ENCODE data around the gene BCL7A.

BCL7A gene

DNA sequence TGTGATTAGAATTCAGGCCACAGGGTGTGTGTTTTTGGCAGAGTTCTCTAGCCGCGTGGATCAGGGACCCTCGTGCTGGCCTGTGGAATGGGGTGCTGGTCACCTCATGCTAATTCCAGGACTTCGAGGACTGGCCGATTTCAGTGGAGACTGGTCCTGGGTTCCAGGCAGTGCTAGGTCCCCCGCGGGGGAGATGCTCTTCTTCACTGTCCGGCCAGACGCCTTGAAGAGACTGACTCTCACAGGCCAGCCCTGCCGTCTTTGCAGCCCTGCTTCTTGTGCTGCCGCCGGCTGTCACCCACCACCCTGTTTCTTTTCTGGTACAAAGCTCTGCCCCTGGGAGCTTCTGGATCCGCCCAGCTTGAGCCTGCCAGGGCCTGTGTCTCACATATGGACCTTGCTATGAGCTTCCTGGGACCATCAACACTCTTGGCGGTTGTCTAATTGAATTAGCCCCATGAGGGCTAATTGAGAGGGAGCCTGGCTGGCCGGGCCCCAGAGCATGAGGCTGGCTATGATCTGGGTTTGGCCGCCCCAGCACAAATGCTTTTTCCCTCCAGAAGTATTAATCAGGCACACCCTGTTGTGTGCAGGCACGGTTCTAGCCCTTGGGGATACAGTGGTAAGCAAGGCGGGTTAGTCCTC, 65.1 kb downstream of the BCL7A start:
- Histone ChIP-seq H3K4me3 (ENCODE audit: low read length) (no peak overlapping the region), H3K9me3 (ENCODE audit: control insufficient read depth, low read depth, low read length) (no peaks in the 10 kb centered on the region), H3K27me3 (ENCODE audit: control insufficient read depth, insufficient read depth, low read length) (no peaks in the 10 kb centered on the region), H3K9ac (ENCODE audit: low read length) (no peak overlapping the region), H3K27ac (ENCODE audit: low read length) (no peak overlapping the region), H3K4me1 (ENCODE audit: control insufficient read depth, low read depth, low read length) (peaks cover 3% of the 10 kb centered on the region), H3K36me3 (ENCODE audit: control insufficient read depth, low read depth, low read length) (peaks cover 4% of the 10 kb centered on the region)

- H3K4me1 ChIP-seq (ENCODE audit: control insufficient read depth, low read depth, low read length), result peaks cover 3% of the 10 kb centered on the region
- H3K27me3 ChIP-seq (ENCODE audit: control insufficient read depth, insufficient read depth, low read length), result no peaks in the 10 kb centered on the region
- H3K27ac ChIP-seq (ENCODE audit: low read length), result no peak overlapping the region
- peaks cover 4% of the 10 kb centered on the region for H3K36me3 ChIP-seq (ENCODE audit: control insufficient read depth, low read depth, low read length)
- H3K9ac ChIP-seq (ENCODE audit: low read length), result no peak overlapping the region
- no peaks in the 10 kb centered on the region for H3K9me3 ChIP-seq (ENCODE audit: control insufficient read depth, low read depth, low read length)
- no peak overlapping the region for H3K4me3 ChIP-seq (ENCODE audit: low read length)
Measured at GRCh38 chr12:122087431-122088178, 65.9 kb downstream of the BCL7A start.

- no peaks in the 10 kb centered on the region for H3K9me3 ChIP-seq (ENCODE audit: control insufficient read depth, low read depth, low read length)
- H3K9ac ChIP-seq (ENCODE audit: low read length), result no peak overlapping the region
- peaks cover 4% of the 10 kb centered on the region for H3K36me3 ChIP-seq (ENCODE audit: control insufficient read depth, low read depth, low read length)
- no peak overlapping the region for H3K27ac ChIP-seq (ENCODE audit: low read length)
- no peaks in the 10 kb centered on the region for H3K27me3 ChIP-seq (ENCODE audit: control insufficient read depth, insufficient read depth, low read length)
- H3K4me1 ChIP-seq (ENCODE audit: control insufficient read depth, low read depth, low read length), result peaks cover 3% of the 10 kb centered on the region
- H3K4me3 ChIP-seq (ENCODE audit: low read length), result no peak overlapping the region
Measured at GRCh38 chr12:122088179-122088810, 66.6 kb downstream of the BCL7A start.

- H3K36me3 ChIP-seq (ENCODE audit: control insufficient read depth, low read depth, low read length), result peaks cover 4% of the 10 kb centered on the region
- no peaks in the 10 kb centered on the region for H3K27me3 ChIP-seq (ENCODE audit: control insufficient read depth, insufficient read depth, low read length)
- H3K4me1 ChIP-seq (ENCODE audit: control insufficient read depth, low read depth, low read length), result peaks cover 3% of the 10 kb centered on the region
- H3K9me3 ChIP-seq (ENCODE audit: control insufficient read depth, low read depth, low read length), result no peaks in the 10 kb centered on the region
- no peak overlapping the region for H3K4me3 ChIP-seq (ENCODE audit: low read length)
- H3K27ac ChIP-seq (ENCODE audit: low read length), result no peak overlapping the region
- no peak overlapping the region for H3K9ac ChIP-seq (ENCODE audit: low read length)
Measured at GRCh38 chr12:122089077-122089476, 67.4 kb downstream of the BCL7A start.

GRCh38 chr12:122090759-122091515, 69.3 kb downstream of the BCL7A start:
- Histone ChIP-seq H3K4me1 (ENCODE audit: control insufficient read depth, low read depth, low read length) (peaks cover 3% of the 10 kb centered on the region), H3K9me3 (ENCODE audit: control insufficient read depth, low read depth, low read length) (no peaks in the 10 kb centered on the region), H3K27ac (ENCODE audit: low read length) (no peak overlapping the region), H3K9ac (ENCODE audit: low read length) (no peak overlapping the region), H3K4me3 (ENCODE audit: low read length) (no peak overlapping the region), H3K27me3 (ENCODE audit: control insufficient read depth, insufficient read depth, low read length) (no peaks in the 10 kb centered on the region), H3K36me3 (ENCODE audit: control insufficient read depth, low read depth, low read length) (no peaks in the 10 kb centered on the region)

- H3K9ac ChIP-seq (ENCODE audit: low read length), result no peak overlapping the region
- H3K4me1 ChIP-seq (ENCODE audit: control insufficient read depth, low read depth, low read length), result peaks cover 3% of the 10 kb centered on the region
- H3K27ac ChIP-seq (ENCODE audit: low read length), result no peak overlapping the region
- no peaks in the 10 kb centered on the region for H3K9me3 ChIP-seq (ENCODE audit: control insufficient read depth, low read depth, low read length)
- no peaks in the 10 kb centered on the region for H3K27me3 ChIP-seq (ENCODE audit: control insufficient read depth, insufficient read depth, low read length)
- no peak overlapping the region for H3K4me3 ChIP-seq (ENCODE audit: low read length)
- H3K36me3 ChIP-seq (ENCODE audit: control insufficient read depth, low read depth, low read length), result no peaks in the 10 kb centered on the region
Measured at GRCh38 chr12:122093098-122093883, 71.6 kb downstream of the BCL7A start.

DNA sequence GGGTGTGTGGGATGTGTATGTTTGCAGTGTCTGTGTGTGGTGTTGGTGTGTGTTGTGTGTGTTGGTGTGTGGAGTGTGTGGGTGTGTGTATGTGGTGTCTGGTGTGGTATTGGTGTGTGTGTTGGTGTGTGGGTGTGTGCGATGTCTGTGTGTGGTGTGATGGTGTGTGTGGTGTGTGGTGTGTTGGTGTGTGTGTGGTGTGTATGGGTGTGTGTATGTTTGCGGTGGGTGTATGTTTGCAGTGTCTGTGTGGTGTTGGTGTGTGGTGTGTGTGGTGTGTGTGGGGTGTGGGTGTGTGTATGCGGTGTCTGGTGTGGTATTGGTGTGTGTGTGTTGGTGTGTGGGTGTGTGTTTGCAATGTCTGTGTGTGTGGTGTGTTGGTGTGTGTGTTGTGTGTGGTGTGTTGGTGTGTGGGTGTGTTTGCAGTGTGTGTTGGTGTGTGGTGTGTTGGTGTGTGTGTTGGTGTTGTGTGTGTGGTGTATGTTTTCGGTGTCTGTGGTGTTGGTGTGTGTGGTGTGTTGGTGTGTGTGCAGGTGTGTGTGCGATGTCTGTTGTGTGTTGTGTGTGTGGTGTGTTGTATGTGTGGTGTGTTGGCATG, 72.6 kb downstream of the BCL7A start:
- Histone ChIP-seq H3K9me3 (ENCODE audit: control insufficient read depth, low read depth, low read length) (no peaks in the 10 kb centered on the region), H3K27me3 (ENCODE audit: control insufficient read depth, insufficient read depth, low read length) (no peaks in the 10 kb centered on the region), H3K9ac (ENCODE audit: low read length) (no peak overlapping the region), H3K4me1 (ENCODE audit: control insufficient read depth, low read depth, low read length) (peaks cover 3% of the 10 kb centered on the region), H3K36me3 (ENCODE audit: control insufficient read depth, low read depth, low read length) (no peaks in the 10 kb centered on the region), H3K27ac (ENCODE audit: low read length) (no peak overlapping the region), H3K4me3 (ENCODE audit: low read length) (no peak overlapping the region)

GRCh38 chr12:122094735-122095631, 73.3 kb downstream of the BCL7A start:
- Histone ChIP-seq H3K4me1 (ENCODE audit: control insufficient read depth, low read depth, low read length) (no peaks in the 10 kb centered on the region), H3K9ac (ENCODE audit: low read length) (no peak overlapping the region), H3K4me3 (ENCODE audit: low read length) (no peak overlapping the region), H3K27ac (ENCODE audit: low read length) (no peak overlapping the region), H3K9me3 (ENCODE audit: control insufficient read depth, low read depth, low read length) (no peaks in the 10 kb centered on the region), H3K36me3 (ENCODE audit: control insufficient read depth, low read depth, low read length) (no peaks in the 10 kb centered on the region), H3K27me3 (ENCODE audit: control insufficient read depth, insufficient read depth, low read length) (no peaks in the 10 kb centered on the region)

GRCh38 chr12:122096014-122096413, 74.3 kb downstream of the BCL7A start:
- Histone ChIP-seq H3K36me3 (ENCODE audit: control insufficient read depth, low read depth, low read length) (no peaks in the 10 kb centered on the region), H3K4me1 (ENCODE audit: control insufficient read depth, low read depth, low read length) (no peaks in the 10 kb centered on the region), H3K27ac (ENCODE audit: low read length) (no peak overlapping the region), H3K9ac (ENCODE audit: low read length) (no peak overlapping the region), H3K9me3 (ENCODE audit: control insufficient read depth, low read depth, low read length) (no peaks in the 10 kb centered on the region), H3K4me3 (ENCODE audit: low read length) (no peak overlapping the region), H3K27me3 (ENCODE audit: control insufficient read depth, insufficient read depth, low read length) (no peaks in the 10 kb centered on the region)

DNA sequence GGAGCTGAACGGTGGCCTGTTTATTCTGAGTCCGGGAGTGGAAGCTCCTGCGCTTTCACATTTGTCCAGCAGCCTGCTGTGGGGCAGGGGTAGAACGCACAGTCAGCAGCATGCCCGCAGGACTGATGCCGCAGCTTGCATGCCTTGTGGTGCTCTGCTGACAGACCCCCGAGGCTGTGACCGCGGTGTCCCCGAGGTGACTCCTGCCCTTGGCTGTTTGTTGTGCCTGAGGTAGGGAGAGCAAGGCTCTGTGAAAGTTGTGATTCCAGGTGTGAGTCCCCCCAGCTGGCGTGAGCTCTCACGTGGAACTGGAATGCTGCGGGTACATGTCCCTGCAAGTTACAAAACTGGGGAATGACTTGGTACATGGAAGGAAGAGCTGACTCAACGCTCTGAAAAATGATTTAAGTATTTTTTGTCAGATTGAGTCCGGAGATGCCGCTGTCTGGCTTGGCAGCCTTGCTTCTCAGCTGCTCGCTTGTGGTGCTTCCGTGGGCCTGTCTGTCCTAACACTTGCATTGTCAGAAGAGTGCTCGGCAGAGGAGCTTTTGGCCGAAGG, 75.0 kb downstream of the BCL7A start:
- Histone ChIP-seq H3K4me1 (ENCODE audit: control insufficient read depth, low read depth, low read length) (no peaks in the 10 kb centered on the region), H3K27ac (ENCODE audit: low read length) (no peak overlapping the region), H3K36me3 (ENCODE audit: control insufficient read depth, low read depth, low read length) (no peaks in the 10 kb centered on the region), H3K27me3 (ENCODE audit: control insufficient read depth, insufficient read depth, low read length) (no peaks in the 10 kb centered on the region), H3K9ac (ENCODE audit: low read length) (no peak overlapping the region), H3K9me3 (ENCODE audit: control insufficient read depth, low read depth, low read length) (no peaks in the 10 kb centered on the region), H3K4me3 (ENCODE audit: low read length) (no peak overlapping the region)
